ENCODE results near the gene RAP1A.

The RAP1A gene

GRCh38 chr1:111758373-111758772, 138.8 kb downstream of the RAP1A start:
- CTCF ChIA-PET: interaction anchor here (0.7 to 18.1 kb wide), 5 partner anchors 9 to 278 kb away, joined by 3 to 289 read pairs (median 52); no protein-coding TSS in a partner anchor
- H3K4me3 ChIP-seq (ENCODE audit: low read depth, low read length): no peak overlapping the region
- POLR2A ChIA-PET: no interaction called here
- no peak for DNase-seq (ENCODE audit: low read depth, low spot score)
- TF ChIP-seq, protein P1, sequence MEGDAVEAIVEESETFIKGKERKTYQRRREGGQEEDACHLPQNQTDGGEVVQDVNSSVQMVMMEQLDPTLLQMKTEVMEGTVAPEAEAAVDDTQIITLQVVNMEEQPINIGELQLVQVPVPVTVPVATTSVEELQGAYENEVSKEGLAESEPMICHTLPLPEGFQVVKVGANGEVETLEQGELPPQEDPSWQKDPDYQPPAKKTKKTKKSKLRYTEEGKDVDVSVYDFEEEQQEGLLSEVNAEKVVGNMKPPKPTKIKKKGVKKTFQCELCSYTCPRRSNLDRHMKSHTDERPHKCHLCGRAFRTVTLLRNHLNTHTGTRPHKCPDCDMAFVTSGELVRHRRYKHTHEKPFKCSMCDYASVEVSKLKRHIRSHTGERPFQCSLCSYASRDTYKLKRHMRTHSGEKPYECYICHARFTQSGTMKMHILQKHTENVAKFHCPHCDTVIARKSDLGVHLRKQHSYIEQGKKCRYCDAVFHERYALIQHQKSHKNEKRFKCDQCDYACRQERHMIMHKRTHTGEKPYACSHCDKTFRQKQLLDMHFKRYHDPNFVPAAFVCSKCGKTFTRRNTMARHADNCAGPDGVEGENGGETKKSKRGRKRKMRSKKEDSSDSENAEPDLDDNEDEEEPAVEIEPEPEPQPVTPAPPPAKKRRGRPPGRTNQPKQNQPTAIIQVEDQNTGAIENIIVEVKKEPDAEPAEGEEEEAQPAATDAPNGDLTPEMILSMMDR (IDR thresholded peaks at IDR 0.05; ENCODE audit: insufficient read depth, low read length, missing control alignments): no peak

GRCh38 chr1:111761717-111762116, 142.1 kb downstream of the RAP1A start:
- no peak overlapping the region for H3K4me3 ChIP-seq (ENCODE audit: low read depth, low read length)
- POLR2A ChIA-PET: no interaction called here
- CTCF ChIA-PET: interaction anchor here (1.8 to 14.8 kb wide), 5 partner anchors 9 to 280 kb away, joined by 7 to 314 read pairs (median 14); no protein-coding TSS in a partner anchor
- TF ChIP-seq, protein P1 (IDR thresholded peaks at IDR 0.05; ENCODE audit: insufficient read depth, low read length, missing control alignments): no peak
- DNase-seq (ENCODE audit: low read depth, low spot score): no peak

GRCh38 chr1:111762332-111762731, 142.7 kb downstream of the RAP1A start:
- no peak for DNase-seq (ENCODE audit: low read depth, low spot score)
- TF ChIP-seq, protein P1 (IDR thresholded peaks at IDR 0.05; ENCODE audit: insufficient read depth, low read length, missing control alignments): no peak
- H3K4me3 ChIP-seq (ENCODE audit: low read depth, low read length): no peak overlapping the region
- ChIA-PET POLR2A (no interaction called here), CTCF (interaction anchor here (0.7 to 14.8 kb wide), 5 partner anchors 9 to 281 kb away, joined by 3 to 314 read pairs (median 4); no protein-coding TSS in a partner anchor)
